Ovary (tissue), 3 donors: ENCODE measurements around the gene SRSF7.

ENCODE experiments used
- CTCF ChIP-seq, 3 donors: fragments of 450-650 bp in 2 of 3; fragments of 200-600 bp in 1 of 3; IDR thresholded peaks; one replicate each; pipeline versions ENCODE4 v1.5.1 to v1.8.0; 2016 to 2022; ENCODE audit warnings: antibody characterized with exemption in 3 of 3, mild to moderate bottlenecking in 1 of 3
- POLR2A ChIP-seq: fragments of 450-650 bp; IDR thresholded peaks from one replicate; pipeline ENCODE4 v1.6.1; 2017; ENCODE audit warnings: antibody characterized with exemption, mild to moderate bottlenecking, moderate library complexity
- donor health status: DM: no; HTN: no; CAD: no.

GRCh38 chr2:38716185-38716584 lies 35.0 kb downstream of the SRSF7 start:
- TF ChIP-seq CTCF (IDR thresholded peaks at IDR 0.05) (no peak), POLR2A (no peak)
